H1 (cell line): ENCODE measurements around the gene GPSM1. TPM values are rescaled to one million over a fixed set of nuclear protein-coding genes. Genes with fewer than 3 reads are reported as not detected.
A peak's percentile ranks its signal among the peaks of the same experiment; 100 is the strongest.

Experiments
- CTCF ChIA-PET: fragments of 300-600 bp; sonication (Branson Sonifier 250); formaldehyde crosslinking; loops from one replicate; lab custom pipeline; 2021; ENCODE audit not compliant: partially characterized antibody; lab: Charles Lee
- POLR2A ChIA-PET: fragments of 300-600 bp; sonication (Branson Sonifier 250); formaldehyde crosslinking; loops from one replicate; lab custom pipeline; 2021; ENCODE audit warnings: inconsistent platforms; ENCODE audit not compliant: partially characterized antibody; lab: Charles Lee
- DNase-seq, 2 experiments: peaks; one replicate each; pipeline versions ENCODE4 v3.0.0 to v3.0.0-alpha.2; 2010 to 2022; ENCODE audit warnings: low spot score in 2 of 2, low read depth in 1 of 2, mixed read lengths in 1 of 2
- FAIRE-seq: peaks from 2 replicates; lab custom pipeline; 2011; peaks lifted over from hg19 to GRCh38; lab: Jason Lieb, UNC
- H2AFZ ChIP-seq: 2 replicates; pipeline ENCODE4 v1.8.1; 2012; ENCODE audit warnings: low read length, inconsistent platforms
- H2AK5ac ChIP-seq: 2 replicates; pipeline ENCODE4 v1.6.1; 2013; ENCODE audit warnings: low read depth, low read length
- H2BK120ac ChIP-seq: replicated peaks from 2 replicates; pipeline ENCODE3; 2013; ENCODE audit warnings: low read depth, low read length, inconsistent platforms
- H2BK12ac ChIP-seq: 2 replicates; pipeline ENCODE4 v1.6.1; 2013; ENCODE audit warnings: low read depth, low read length
- H2BK15ac ChIP-seq: 2 replicates; pipeline ENCODE4 v1.6.1; 2013; ENCODE audit warnings: low read length
- H2BK20ac ChIP-seq: 2 replicates; pipeline ENCODE4 v1.6.1; 2013; ENCODE audit warnings: low read length
- H2BK5ac ChIP-seq: 2 replicates; pipeline ENCODE4 v1.6.1; 2013; ENCODE audit warnings: low read depth, low read length
- H3K14ac ChIP-seq: 2 replicates; pipeline ENCODE4 v1.6.1; 2013; ENCODE audit warnings: inconsistent platforms; ENCODE audit not compliant: insufficient read length
- H3K18ac ChIP-seq: 2 replicates; pipeline ENCODE4 v1.6.1; 2013; ENCODE audit warnings: low read length; ENCODE audit errors: extremely low read depth
- H3K23ac ChIP-seq: 2 replicates; pipeline ENCODE4 v1.6.1; 2013; ENCODE audit warnings: inconsistent platforms; ENCODE audit not compliant: insufficient read length
- H3K23me2 ChIP-seq: 2 replicates; pipeline ENCODE4 v1.6.1; 2013; ENCODE audit warnings: low read depth, low read length
- H3K27ac ChIP-seq: 2 replicates; pipeline ENCODE4 v1.6.1; 2011; ENCODE audit warnings: low read depth, low read length, inconsistent platforms
- H3K27me3 ChIP-seq, 4 experiments: replicated peaks in 1 of 4; 1 replicate in 1 of 4; 2 replicates in 3 of 4; pipeline versions ENCODE4 v1.6.1 to v1.8.1; 2011 to 2013; ENCODE audit warnings: low read length in 3 of 4, mild to moderate bottlenecking in 3 of 4, inconsistent platforms in 2 of 4, mixed read lengths in 2 of 4, moderate library complexity in 1 of 4; ENCODE audit not compliant: control insufficient read depth in 3 of 4, insufficient read depth in 3 of 4; ENCODE audit errors: extremely low read depth in 1 of 4
- H3K36me3 ChIP-seq, 4 experiments: 2 replicates each; pipeline versions ENCODE4 v1.6.1 to v1.8.1; 2011 to 2013; ENCODE audit warnings: mild to moderate bottlenecking in 4 of 4, low read length in 3 of 4, moderate library complexity in 2 of 4, control low read depth in 1 of 4, inconsistent platforms in 1 of 4; ENCODE audit not compliant: insufficient read depth in 4 of 4, control insufficient read depth in 2 of 4
- H3K4ac ChIP-seq: replicated peaks from 2 replicates; pipeline ENCODE3; 2013; ENCODE audit warnings: low read length, low read depth, mixed read lengths, inconsistent platforms; ENCODE audit not compliant: insufficient read length
- H3K4me1 ChIP-seq, 4 experiments: replicated peaks in 1 of 4; 1 replicate in 1 of 4; 2 replicates in 3 of 4; pipeline versions ENCODE4 v1.6.1 to v1.8.1; 2011 to 2013; ENCODE audit warnings: low read length in 3 of 4, inconsistent platforms in 2 of 4, mixed read lengths in 1 of 4; ENCODE audit not compliant: insufficient read depth in 4 of 4, control insufficient read depth in 3 of 4
- H3K4me2 ChIP-seq, 2 experiments: 2 replicates each; pipeline versions ENCODE4 v1.6.1 to v1.8.1; 2011 to 2013; ENCODE audit warnings: low read depth in 2 of 2, low read length in 2 of 2, control low read depth in 1 of 2, inconsistent platforms in 1 of 2, mild to moderate bottlenecking in 1 of 2; ENCODE audit not compliant: insufficient read depth in 1 of 2
- H3K4me3 ChIP-seq, 4 experiments: fragments of 200-600, 300-600 bp in 1 of 4; sonication (generic), shearing (Covaris generic), sonication (Bioruptor Twin) in 1 of 4; 2 replicates each; pipeline versions ENCODE4 v1.5.1 to v1.8.1; 2011 to 2016; ENCODE audit warnings: low read length in 4 of 4, low read depth in 3 of 4, control low read depth in 2 of 4, inconsistent platforms in 2 of 4, mild to moderate bottlenecking in 2 of 4, mixed read lengths in 1 of 4, moderate library complexity in 1 of 4; ENCODE audit not compliant: insufficient read depth in 2 of 4; ENCODE audit errors: extremely low read depth in 1 of 4
- H3K56ac ChIP-seq: replicated peaks from 2 replicates; pipeline ENCODE3; 2013; ENCODE audit warnings: low read depth, mild to moderate bottlenecking, mixed read lengths, low read length, inconsistent platforms; ENCODE audit not compliant: insufficient read length
- H3K79me1 ChIP-seq: 2 replicates; pipeline ENCODE4 v1.6.1; 2013; ENCODE audit warnings: low read depth, low read length, control low read depth
- H3K79me2 ChIP-seq, 2 experiments: 2 replicates each; pipeline versions ENCODE4 v1.6.1 to v1.8.1; 2012 to 2013; ENCODE audit warnings: low read length in 2 of 2, mild to moderate bottlenecking in 2 of 2, inconsistent platforms in 1 of 2; ENCODE audit not compliant: insufficient read depth in 2 of 2, control insufficient read depth in 1 of 2
- H3K9ac ChIP-seq, 4 experiments: replicated peaks in 1 of 4; 1 replicate in 1 of 4; 2 replicates in 3 of 4; pipeline versions ENCODE4 v1.6.1 to v1.8.1; 2011 to 2013; ENCODE audit warnings: low read depth in 3 of 4, low read length in 3 of 4, control low read depth in 2 of 4, mild to moderate bottlenecking in 2 of 4, moderate library complexity in 2 of 4, inconsistent platforms in 1 of 4; ENCODE audit errors: extremely low read depth in 1 of 4
- H3K9me3 ChIP-seq, 2 experiments: 2 replicates each; pipeline versions ENCODE4 v1.6.1 to v1.8.1; 2012 to 2013; ENCODE audit warnings: mild to moderate bottlenecking in 2 of 2, moderate library complexity in 2 of 2, control low read depth in 1 of 2, inconsistent platforms in 1 of 2, low read depth in 1 of 2, low read length in 1 of 2, mixed read lengths in 1 of 2; ENCODE audit not compliant: insufficient read depth in 2 of 2
- H4K20me1 ChIP-seq, 2 experiments: replicated peaks in 1 of 2; 2 replicates each; pipeline versions ENCODE3 to v1.8.1; 2011 to 2013; ENCODE audit warnings: inconsistent platforms in 2 of 2, low read length in 2 of 2, mild to moderate bottlenecking in 1 of 2; ENCODE audit not compliant: insufficient read depth in 2 of 2, control insufficient read depth in 1 of 2
- H4K5ac ChIP-seq: 2 replicates; pipeline ENCODE4 v1.6.1; 2013; ENCODE audit warnings: low read length, low read depth, mixed read lengths, inconsistent platforms; ENCODE audit not compliant: insufficient read length
- H4K8ac ChIP-seq: 2 replicates; pipeline ENCODE4 v1.8.0; 2013; ENCODE audit warnings: mild to moderate bottlenecking, moderate library complexity, low read length, inconsistent platforms; ENCODE audit not compliant: insufficient read depth; ENCODE audit errors: extremely low read depth
- H4K91ac ChIP-seq: replicated peaks from 2 replicates; pipeline ENCODE3; 2013; ENCODE audit warnings: low read length, mixed read lengths, inconsistent platforms; ENCODE audit not compliant: insufficient read length
- ASH2L ChIP-seq: fragments of 200-600, 300-600 bp; sonication (generic); IDR thresholded peaks from one replicate; pipeline ENCODE4 v1.7.1; 2017; ENCODE audit warnings: low read length
- ATF3 ChIP-seq: IDR thresholded peaks from 2 replicates; pipeline ENCODE4 v1.6.1; 2011; ENCODE audit warnings: low read depth, mild to moderate bottlenecking, low read length; ENCODE audit not compliant: insufficient read depth
- BACH1 ChIP-seq: IDR thresholded peaks from 2 replicates; pipeline ENCODE4 v1.6.1; 2012; ENCODE audit warnings: low read length, improper control_type of control experiment
- CHD2 ChIP-seq: IDR thresholded peaks from 2 replicates; pipeline ENCODE4 v1.6.1; 2012; ENCODE audit warnings: low read length, improper control_type of control experiment
- E2F6 ChIP-seq: IDR thresholded peaks from 2 replicates; pipeline ENCODE4 v1.6.1; 2012; ENCODE audit warnings: inconsistent platforms
- EZH2 ChIP-seq: fragments of 200-600 bp; sonication (generic); IDR thresholded peaks from 2 replicates; pipeline ENCODE4 v1.7.1; 2012; ENCODE audit warnings: low read depth, mild to moderate bottlenecking, moderate library complexity, low read length, inconsistent platforms; ENCODE audit not compliant: severe bottlenecking
- SIRT6 ChIP-seq: IDR thresholded peaks from one replicate; pipeline ENCODE4 v1.7.1; 2012; ENCODE audit warnings: low read length, inconsistent platforms
- SIX5 ChIP-seq: IDR thresholded peaks from 2 replicates; pipeline ENCODE4 v1.6.1; 2011; ENCODE audit warnings: mild to moderate bottlenecking, low read depth, low read length
- YY1 ChIP-seq: IDR thresholded peaks from 2 replicates; pipeline ENCODE4 v1.6.1; 2011; ENCODE audit warnings: low read depth, mild to moderate bottlenecking, low read length
- WGBS, 2 experiments: shearing (Covaris generic) in 1 of 2; methylation state at CpG; one replicate each; pipeline versions ENCODE4 v1.1.6 to v1.1.7; 2013 to 2015; ENCODE audit warnings: low lambda C conversion rate in 2 of 2, mixed read lengths in 2 of 2, inconsistent platforms in 1 of 2, low coverage in 1 of 2, missing lambda C conversion rate in 1 of 2; ENCODE audit not compliant: insufficient replicate concordance in 2 of 2, insufficient coverage in 1 of 2, insufficient read length in 1 of 2; ENCODE audit errors: extremely low coverage in 1 of 2, missing lambda C conversion rate in 1 of 2; 5-methylcytosine and 5-hydroxymethylcytosine counted together
- polyA plus RNA-seq, 7 experiments: library from polyadenylated mRNA; depleted of rRNA in 3 of 7; stranded (reverse) in 5 of 7; unstranded in 2 of 7; fragments of >200 nt in 5 of 7; fragments of 200-250 nt in 2 of 7; gene quantifications; 1 replicate in 5 of 7; 2 replicates in 1 of 7; 4 replicates in 1 of 7; pipeline versions ENCODE4 v1.2.1 to v1.2.3, GENCODE V29; 2011 to 2013; ENCODE audit warnings: missing spikeins in 2 of 7, mixed read lengths in 2 of 7
- total RNA-seq: library from RNA; stranded (reverse); fragmentation: NEBNext Ultra II Directional; extraction: Animal tissue kit (Norgen Biotek cat#: 25700); gene quantifications from 2 replicates; pipeline ENCODE4 v1.2.1, GENCODE V29; 2021

The GPSM1 gene
- total and polyA plus RNA-seq, 2 of the 8 experiments (the other 6 are each of a cell fraction or from before 2014, with no cell fraction given) = 12.8 to 18.0 TPM

- Histone ChIP-seq H3K27me3 (no peaks in the 10 kb centered on the region), H2AK5ac (no peak overlapping the region), H2AFZ (no peak overlapping the region), H3K14ac (no peak overlapping the region), H3K56ac (no peak overlapping the region), H3K27ac (no peak overlapping the region), H3K79me2 (no peaks in the 10 kb centered on the region), H3K36me3 (no peaks in the 10 kb centered on the region), H3K18ac (no peak overlapping the region), H4K8ac (peak overlapping the region; percentile 51; the same call in 1 of the 2 replicates), H4K5ac (no peak overlapping the region), H3K9ac (no peak overlapping the region), H2BK120ac (no peak overlapping the region), H2BK20ac (no peak overlapping the region), H3K79me1 (no peaks in the 10 kb centered on the region), H3K9me3 (no peaks in the 10 kb centered on the region; a peak in 1 of 4 replicates), H2BK15ac (no peak overlapping the region), H3K4me1 (no peaks in the 10 kb centered on the region; a peak in 1 of 7 replicates), H2BK5ac (no peak overlapping the region), H3K4me2 (no peak overlapping the region), H3K4ac (no peak overlapping the region), H3K23ac (no peak overlapping the region), H4K91ac (no peak overlapping the region), H4K20me1 (peaks cover 0 to 3% of the 10 kb centered on the region in 2 experiments), H2BK12ac (no peak overlapping the region), H3K23me2 (0 out of 2 replicates have a peak, but pooled peaks cover under 1% of the 10 kb centered on the region), H3K4me3 (no peak overlapping the region)
- POLR2A ChIA-PET = no interaction called here
- WGBS, 2 experiments = 91% methylated on average over 15 of the region's 18 CpGs; no CpG with 5 or more reads in 1 of the 2 experiments
- DNase-seq (no peak), FAIRE-seq (no peak)
- CTCF ChIA-PET = interaction anchor here (0.9 to 2.7 kb wide), 4 partner anchors 9 to 129 kb away, joined by 3 to 11 read pairs (median 4); no protein-coding TSS in a partner anchor
- TF ChIP-seq YY1 (no peak), EZH2 (no peak), ATF3 (no peak), ASH2L (no peak), BACH1 (no peak), CHD2 (no peak), SIRT6 (no peak), SIX5 (no peak), E2F6 (no peak)
These were observed 28.2 kb upstream of the GPSM1 start for GRCh38 chr9:136299116-136299515.
